ENCODE measurements around the gene BCL2L15.
A peak's percentile ranks its signal among the peaks of the same experiment; 100 is the strongest.

The BCL2L15 gene

DNA sequence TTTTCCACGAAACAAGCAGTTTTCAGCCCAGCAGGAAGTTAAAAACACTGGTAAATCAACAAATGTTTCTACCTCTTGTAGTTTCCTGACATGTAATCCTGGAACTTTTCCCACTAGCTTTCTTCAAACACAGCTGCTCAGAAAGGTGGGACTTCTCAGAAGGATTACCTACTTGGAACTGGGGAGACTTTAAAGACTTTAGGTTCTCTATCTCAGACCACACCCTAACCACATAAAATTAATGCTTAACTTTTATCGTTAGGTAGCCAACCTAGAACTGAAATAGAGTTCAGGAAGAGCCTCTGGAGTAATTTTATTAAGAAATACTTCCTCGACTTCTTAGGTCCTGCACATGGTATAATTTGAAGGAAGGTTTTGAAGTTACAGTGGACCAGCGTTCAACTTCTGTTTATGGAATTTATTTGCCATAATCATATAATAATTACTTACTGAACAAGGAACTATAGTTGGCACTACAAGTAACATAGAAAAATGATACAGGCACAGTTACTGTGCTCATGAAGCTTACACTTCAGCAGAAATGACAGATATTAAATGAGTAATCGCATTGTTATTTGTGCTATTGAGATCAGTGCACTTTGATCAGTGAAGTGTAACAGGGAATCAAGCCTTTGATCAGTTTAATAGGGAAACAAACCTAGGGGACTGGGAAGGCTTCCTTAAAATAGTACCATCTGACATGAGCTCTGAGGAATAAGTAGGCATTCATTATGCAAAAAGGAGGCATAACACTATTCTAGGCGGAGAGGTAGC is at the start of gene BCL2L15:
TSS of gene BCL2L15 (minus strand) at position 180 of the 774 bp plus-strand sequence. CDS start 206 bp downstream, outside the sequence.
- no peak for DNase-seq (ENCODE audit: low read depth)

DNA sequence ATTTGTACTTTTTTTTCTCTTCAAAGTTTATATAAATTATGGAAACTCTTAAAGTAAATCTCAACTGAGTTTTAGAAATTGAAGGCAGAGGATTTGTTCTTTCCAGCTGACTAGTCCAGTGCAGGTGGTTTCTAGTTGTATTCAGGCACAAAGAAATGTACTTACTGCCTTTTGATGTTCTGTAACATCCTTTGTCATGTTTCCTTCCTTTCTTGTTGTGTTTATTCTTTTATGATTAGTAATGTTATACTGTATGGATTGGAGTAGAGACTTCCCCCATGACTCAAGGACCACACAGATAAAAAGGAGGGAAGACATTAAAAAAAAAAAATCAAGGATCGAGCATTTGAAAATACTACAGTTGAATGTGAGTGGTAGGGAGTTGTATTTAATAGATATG is 49.8 kb upstream of the BCL2L15 start:
- DNase-seq (ENCODE audit: low read depth), result no peak

DNA sequence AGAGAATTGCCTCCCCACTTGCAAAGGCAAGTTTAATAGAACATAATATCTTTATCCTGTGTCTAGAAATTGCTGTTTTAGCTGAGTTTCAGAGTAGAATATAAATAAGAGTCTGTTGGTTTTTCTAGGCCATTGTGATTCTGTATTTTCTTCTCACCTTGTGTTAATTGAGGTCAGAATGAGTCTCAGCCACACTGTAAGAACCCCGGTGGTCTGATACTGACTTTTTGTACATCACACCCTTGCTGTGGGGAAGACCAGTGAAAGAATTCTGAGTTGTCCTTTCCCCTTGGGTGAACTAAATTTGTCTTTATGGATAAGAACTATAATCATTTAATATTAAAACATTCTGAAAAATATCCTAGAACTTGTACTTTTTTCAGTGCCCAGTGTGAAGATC is 48.6 kb upstream of the BCL2L15 start:
- no peak for DNase-seq (ENCODE audit: low read depth)

DNA sequence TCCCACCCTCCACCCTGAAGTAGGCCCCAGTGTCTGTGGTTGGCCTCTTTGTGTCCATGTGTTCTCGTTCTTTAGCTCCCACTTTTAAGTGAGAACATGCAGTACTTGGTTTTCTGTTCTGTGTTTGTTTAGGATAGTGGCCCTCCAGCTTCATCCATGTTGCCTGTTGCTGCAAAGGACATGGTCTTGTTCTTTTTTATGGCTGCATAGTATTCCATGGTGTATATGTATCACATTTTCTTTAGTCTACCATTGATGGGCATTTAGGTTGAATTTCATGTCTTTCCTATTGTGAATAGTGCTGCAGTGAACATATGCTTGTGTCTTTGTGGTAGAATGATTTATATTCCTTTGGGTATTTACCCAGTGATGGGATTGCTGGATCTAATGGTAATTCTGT is 47.8 kb upstream of the BCL2L15 start:
- DNase-seq (ENCODE audit: low read depth), result no peak

DNA sequence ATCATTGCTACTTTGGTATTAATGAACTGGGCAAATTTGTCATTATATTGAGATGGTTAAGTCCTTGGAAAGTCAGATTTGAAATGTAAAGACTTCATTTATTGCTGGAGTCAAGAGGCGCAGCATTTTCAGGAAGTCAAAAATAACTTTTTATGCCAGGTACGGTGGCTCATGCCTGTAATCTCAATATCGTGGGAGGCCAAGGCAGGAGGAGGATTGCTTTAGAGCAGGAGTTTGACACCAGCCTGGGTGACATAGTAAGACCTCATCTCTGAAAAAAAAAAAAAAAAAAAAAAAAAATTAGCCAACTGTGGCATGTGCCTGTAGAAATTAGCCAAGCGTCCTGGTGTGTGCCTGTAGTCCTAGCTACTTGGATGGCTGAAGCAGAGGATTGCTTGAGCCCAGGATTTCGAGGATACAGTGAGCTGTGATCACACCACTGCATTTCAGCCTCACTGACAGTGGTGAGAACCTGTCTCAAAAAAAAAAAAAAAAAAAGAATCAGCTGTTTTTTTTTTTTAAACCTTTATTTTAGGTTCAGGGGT is 47.2 kb upstream of the BCL2L15 start:
- no peak for DNase-seq (ENCODE audit: low read depth)

DNA sequence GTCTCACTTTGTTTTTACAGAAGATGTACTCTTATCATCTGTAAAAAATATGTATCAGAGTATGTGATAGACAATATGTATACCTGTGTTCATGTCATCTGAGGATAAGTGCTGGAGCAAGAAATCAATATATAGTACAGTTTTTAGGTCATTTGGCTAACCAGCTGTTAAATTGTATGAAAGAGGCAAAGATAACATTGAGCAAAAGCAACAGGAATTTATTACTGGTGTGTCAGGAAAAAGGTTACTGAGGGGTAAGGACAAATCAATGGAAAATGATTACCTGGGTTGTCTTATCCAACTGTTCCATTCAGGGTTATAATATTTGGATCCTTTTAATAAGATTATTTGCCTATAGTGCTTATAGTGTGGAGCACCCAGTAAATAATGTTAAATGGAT is 46.6 kb upstream of the BCL2L15 start:
- DNase-seq (ENCODE audit: low read depth), result no peak

DNA sequence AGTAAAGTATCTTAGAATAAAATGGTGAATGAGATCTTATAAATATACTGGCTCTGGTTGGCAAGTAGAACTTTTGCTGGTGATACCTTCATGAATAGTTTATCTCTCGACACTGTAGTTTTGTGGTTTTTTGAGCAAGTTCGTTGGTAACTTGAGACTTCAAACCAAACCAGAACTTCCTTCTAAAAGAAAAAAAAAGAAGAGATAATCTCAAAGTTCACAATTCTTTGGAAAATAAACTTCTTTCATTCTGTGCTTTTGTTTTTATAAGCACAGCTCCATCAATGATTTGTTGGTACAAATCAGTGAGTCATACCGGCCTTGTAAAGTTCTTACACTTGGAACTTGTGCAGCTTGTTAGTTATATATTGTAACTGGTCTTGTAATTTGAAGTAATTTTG is 44.1 kb upstream of the BCL2L15 start:
- no peak for DNase-seq (ENCODE audit: low read depth)

DNA sequence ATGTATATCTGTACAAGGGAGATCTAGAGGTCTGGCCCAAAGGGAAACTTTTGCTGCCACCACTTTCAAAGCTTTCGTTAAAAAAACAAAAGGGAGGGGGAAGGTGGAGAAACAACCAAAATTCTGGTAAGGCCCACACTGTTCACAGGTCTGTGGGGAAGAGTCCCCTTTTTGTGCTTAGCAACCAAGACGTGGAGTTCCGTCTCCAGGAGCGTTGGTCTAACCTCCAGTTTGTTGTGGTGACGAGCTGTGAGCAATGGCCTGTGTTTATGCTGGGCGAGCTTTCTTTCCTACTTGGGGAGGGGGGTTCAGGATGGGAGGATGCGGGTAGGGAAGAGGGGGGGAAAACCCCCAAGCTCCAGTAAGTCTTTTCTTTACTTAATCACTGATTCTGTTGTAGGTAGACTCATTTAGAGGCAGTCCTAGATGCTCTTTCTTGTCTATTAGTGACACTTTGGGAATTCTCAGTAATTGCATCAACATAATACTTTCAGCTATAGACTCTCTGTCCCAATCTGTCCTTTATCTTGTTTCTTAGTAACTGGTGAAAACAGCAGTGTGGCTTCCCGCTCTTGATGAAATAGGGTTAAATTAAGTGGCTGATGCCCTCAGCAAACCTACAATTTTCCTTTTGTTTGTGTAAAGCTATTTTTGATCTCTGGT is 43.2 kb upstream of the BCL2L15 start:
- DNase-seq (ENCODE audit: low read depth), result peak; percentile 55

DNA sequence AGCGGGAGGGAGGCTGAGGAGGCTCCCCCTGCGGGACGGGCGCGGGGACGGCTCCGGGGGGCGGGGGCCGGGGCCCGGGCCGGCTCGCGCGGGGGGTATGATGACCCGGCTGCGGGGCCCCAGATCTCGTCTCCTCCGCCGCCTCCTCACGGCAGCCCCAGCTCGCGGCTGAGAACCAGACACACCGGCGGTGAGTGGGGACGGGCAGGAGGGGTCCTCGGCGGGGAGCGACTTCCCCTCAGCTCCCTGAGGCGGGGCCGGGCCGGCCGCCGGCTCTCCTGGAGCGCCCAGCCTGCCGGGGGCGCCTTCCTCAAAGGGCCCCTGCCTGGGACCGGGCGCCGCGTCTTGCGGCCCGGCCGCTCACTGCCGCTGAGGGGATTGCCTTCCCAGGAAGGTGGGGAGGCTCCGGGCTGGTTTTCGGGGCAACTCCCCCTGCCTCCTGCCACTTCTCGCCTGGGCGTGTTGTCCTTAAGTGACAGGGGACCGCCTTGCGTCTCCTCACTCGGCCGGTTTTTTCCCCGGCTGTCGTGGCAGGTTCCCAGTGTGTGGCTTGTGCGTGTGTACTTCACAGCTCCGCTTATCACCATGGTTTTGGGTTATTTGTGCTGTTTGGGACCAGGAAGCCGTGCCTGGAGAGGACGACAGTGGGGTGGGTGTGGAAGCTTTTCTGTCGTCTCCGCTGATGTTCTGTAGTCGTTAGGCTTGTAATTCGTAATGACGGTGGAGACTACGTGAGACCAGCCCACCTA is 42.5 kb upstream of the BCL2L15 start:
- DNase-seq (ENCODE audit: low read depth), result peak; percentile 51

DNA sequence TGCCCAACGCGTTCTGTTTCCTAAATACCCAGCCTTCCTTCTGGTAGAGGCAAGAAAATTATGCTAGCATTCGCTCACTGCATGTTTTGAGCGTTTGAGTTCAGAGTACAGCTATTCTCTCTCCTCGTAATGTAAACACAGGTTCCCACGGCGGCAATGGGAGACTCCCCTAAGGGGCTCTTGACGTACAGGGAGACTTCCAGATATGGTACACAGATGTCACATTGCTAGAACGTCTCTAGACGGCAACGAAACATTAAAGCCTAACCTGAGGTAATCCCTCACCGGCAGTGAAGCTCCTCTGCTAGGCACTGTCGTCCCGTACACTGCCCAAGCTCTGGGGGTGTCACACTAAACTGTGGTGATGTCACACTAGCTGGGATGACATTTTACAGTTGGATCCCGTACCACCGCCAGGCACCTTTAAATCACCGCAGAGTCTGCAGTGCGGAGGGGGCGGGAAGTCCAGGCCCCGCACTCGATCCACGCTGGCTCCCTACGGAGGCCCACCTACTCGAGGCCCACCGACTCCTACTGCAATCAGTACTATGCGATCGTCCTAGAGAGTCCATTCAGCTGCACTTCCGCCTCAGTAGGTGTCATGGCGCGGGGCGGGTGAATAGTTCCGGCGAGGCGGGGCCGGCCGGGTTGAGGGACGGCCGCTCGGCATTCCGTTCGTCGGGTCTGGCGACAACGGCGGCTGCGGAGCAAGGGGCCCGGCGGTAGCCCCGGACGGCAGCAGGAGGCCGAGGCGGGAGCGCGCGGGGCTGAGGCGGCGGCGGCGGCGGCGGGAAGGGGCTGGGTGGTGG is 41.8 kb upstream of the BCL2L15 start, which contains the start of gene HIPK1:
TSS of gene HIPK1 (plus strand) at position 384 of the 809 bp plus-strand sequence.
- DNase-seq (ENCODE audit: low read depth), result peak; percentile 87

DNA sequence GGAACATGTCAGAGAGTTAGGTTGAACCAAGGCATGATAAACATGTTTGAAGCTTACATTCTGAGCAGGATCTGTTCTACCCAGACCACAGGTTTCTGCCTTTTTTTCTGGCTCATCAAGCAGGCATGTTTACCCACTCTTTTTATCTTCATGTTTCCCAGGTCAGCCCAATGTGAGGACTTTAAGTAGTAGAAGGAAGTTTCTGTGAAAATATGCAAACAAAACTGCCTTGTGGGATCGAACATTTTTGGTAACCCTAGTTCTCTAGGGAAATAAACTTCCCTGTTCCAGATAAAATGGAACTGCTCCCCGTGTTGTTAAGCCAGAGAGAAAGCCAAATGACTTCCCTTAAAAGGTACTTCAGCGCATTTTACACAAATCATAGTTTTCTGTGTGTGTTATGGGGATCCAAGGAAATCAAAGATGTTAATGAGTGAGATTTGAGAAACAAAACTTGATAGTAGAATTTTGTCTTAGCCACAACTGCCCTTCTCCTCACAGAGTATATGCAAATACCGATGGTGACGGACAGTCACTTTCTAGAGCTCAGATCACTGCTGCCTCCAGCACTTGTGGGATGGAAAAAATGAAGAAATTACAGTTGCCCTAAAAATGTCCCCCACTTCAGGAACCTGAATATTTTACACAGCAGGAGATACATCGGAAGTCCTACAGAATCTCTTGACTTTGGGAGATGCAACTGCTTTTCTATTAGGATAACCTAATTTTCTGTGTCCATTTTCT is 41.0 kb upstream of the BCL2L15 start:
- DNase-seq (ENCODE audit: low read depth), result no peak

DNA sequence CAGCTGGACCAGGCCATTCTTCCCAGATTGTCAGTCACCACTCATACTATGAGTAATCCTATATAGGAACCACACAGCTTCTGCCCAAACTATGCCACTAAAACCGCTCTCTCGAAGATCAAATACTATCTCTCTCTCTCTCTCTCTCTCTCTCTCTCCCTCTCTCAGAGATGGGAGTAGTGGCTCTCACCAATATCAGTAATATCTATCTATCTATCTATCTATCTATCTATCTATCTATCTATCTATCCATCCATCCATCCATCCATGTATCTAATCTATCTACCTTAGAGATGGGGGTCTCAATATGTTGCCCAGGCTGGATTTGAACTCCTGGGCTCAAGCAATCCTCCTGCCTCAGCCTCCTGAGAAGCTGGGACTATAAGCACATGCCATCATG is 37.1 kb upstream of the BCL2L15 start:
- no peak for DNase-seq (ENCODE audit: low read depth)

DNA sequence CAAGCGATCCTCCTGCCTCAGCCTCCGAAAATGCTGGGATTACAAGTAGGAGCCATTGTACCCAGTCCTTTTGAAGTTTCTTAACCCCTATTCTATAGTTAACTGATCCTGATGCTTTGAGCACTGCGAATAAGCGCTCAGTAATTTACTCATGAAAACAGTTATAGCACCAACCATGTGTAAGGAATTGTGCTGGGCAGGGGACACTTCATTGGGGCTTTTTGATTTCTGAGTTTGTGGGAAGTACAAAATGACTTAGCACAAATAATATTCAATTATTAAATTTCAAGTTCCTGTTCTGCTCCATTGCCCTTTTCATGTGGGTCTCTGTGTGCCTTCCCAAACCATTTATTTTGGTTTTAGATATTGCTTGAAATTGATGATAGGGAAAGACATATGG is 35.6 kb upstream of the BCL2L15 start:
- no peak for DNase-seq (ENCODE audit: low read depth)

DNA sequence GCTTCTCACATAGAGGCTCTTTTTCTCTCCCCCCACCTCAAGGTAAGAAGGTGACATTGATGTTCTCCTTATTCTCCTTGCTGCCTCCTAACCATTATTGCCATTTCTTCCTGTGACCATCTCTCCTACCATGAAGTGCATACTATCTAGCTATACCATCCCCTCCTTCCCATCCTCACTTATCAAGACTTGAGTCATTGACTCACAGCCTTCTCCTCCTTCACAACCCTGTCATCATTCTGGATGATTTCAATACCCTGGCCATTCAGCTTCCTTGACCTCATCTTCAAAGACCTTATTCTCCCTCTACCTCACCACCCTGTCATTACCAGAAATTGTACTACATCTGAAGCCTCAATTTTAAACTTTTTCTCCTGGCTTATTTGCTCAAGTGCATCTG is 30.9 kb upstream of the BCL2L15 start:
- DNase-seq (ENCODE audit: low read depth), result no peak

DNA sequence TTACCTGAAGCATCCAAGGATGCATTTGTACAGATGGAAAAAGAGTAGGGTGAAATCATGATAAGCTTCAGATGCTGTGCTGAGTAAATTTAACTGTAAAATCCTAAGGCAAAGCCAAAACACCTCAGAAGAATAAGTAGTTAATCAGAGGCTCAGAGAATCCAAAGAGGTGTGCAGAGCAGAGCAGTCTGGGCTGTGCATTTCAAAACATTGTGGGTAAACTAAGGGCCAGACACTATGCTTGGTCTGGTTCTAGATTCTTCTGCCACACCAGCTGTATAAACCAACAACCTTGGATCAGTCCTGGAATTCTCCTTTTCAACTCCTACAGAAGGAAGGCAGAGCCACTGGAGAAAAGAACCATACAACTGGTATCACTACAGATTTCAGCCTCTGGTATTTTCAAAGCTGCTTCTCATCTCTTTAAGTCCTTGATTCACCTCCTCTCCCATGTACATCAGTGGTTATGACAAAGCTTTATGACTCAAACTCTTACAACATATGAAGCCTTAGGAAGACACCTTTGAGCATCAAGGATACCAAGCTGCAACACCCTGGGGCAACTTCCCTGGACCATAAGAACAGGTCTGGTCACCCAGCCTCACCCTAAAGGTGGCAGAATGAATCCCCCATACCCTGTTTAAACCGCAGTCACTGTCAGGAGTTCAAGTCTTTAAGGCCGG is 30.2 kb upstream of the BCL2L15 start:
- no peak for DNase-seq (ENCODE audit: low read depth)

DNA sequence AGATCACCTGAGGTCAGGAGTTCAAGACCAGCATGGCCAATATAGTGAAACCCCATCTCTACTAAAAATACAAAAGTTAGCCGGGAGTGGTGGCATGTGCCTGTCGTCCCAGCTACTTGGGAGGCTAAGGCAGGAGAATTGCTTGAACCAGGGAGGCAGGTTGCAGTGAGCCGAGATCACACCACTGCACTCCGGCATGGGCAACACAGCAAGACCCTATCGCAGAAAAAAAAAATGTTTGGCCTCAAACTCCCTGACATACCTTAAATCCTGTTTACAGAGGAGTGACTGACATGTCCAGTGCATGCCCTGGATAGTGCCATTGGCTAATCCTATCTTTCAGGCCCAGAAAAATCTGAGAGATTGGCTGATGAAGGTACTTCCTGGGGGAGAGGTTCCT is 29.6 kb upstream of the BCL2L15 start:
- no peak for DNase-seq (ENCODE audit: low read depth)

DNA sequence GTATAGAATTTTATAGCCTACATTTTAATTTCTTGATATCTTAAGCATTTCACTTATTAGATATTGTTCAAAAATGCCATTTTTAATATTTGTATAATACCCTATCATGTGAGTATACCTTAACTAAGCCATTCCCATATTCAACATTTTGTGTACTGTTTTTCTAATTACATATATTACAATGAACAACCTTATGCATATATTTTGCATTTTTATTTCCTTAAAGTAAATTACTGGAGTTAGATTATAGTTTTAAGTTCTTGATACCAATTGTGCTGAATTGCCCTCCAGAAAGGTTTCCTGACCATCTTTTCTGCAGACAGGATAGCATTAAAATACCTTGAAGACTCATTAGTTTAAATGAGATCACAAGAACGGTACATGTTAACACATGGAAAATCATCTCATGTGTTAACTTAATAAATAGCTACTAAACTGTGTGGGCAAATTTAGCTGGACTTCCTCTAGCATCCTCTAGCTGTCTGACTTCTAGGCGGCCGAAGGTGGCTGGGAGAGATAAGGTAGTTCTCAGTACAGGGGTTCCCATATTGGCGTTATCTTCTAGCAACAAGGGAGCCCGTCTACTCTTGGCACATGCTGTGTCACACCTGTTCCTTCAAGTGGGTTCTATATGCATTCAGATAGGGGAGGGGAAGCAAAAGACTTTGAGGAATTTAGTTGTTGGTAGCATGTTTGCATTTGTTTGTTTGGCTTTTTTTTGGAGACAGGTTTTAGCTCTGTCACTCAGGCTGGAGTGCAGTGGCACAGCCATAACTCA is 26.7 kb upstream of the BCL2L15 start:
- DNase-seq (ENCODE audit: low read depth), result no peak

DNA sequence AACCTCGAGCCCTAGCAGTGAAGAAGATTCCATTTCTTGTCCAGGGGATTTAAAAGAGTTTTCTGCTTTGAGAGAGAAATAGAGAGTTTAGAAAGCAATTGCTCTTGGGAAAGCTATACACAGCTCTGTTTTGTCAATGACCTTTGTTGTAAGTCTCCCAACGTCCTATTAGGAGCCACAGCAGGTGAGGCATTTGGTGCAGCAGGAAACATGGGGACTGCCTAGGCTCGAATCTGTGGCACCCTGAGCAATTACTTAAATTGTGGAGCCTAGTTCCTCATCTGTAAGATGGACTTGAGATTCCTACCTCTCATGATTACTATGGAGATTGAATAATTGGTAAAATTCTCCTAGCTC is 25.9 kb upstream of the BCL2L15 start:
- no peak for DNase-seq (ENCODE audit: low read depth)

DNA sequence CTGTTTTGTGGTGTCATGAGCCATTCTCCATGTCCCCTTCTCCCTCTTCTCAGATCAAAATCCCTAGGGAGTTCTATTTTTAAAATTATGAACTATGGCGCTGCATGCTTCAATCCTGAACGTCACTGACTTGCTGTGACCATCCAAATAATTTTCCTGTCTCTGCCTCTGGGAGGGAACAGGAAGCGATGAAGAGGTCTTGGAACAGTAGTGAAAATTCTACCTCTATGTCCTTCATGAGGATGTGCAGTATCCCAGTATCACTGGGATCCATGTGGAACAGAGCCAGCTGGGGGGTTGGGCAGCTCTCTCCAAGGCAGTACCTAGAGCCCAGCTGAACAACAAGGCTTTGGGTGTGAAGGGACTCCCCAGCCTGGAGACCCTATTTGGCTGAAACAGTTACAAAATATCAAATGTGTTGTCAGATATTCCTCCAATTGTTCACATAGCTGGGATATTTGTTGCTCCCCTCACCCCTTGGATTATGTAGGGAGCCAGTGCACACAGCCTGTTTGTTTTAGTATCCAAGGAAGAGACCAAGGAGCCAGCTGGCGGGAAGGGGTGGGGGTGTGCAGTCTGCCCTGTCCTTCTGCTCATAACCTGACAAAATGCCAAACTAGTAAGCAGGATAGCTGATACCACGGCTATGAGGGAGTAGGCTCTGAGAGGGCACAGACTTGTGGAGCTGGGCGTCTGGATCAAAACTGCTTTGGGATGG is 25.4 kb upstream of the BCL2L15 start:
- DNase-seq (ENCODE audit: low read depth), result no peak
